Astrocyte (in vitro differentiated cells and primary cell): ENCODE results near the gene UBFD1. TPM values are rescaled to one million over a fixed set of nuclear protein-coding genes. Genes with fewer than 3 reads are reported as not detected.
"Not testable (repeated sequence)": the region's sequence is repeated elsewhere in the genome, so short reads cannot be mapped to it uniquely, and the experiment has no call there.

ENCODE experiments used
- DNase-seq: peaks from one replicate; pipeline ENCODE4 v3.0.0-alpha.2; 2010; ENCODE audit warnings: low read depth
- FAIRE-seq: peaks from 2 replicates; lab custom pipeline; 2011; peaks lifted over from hg19 to GRCh38; lab: Jason Lieb, UNC
- H2AFZ ChIP-seq: 2 replicates; pipeline ENCODE4 v1.6.0; 2012; ENCODE audit warnings: low read depth, low read length, inconsistent platforms
- H3K27ac ChIP-seq: 2 replicates; pipeline ENCODE4 v1.5.1; 2011; ENCODE audit warnings: low read depth, low read length, inconsistent platforms
- H3K27me3 ChIP-seq: 2 replicates; pipeline ENCODE4 v1.6.0; 2011; ENCODE audit warnings: low read length, inconsistent platforms; ENCODE audit not compliant: insufficient read depth
- H3K36me3 ChIP-seq: 2 replicates; pipeline ENCODE4 v1.5.1; 2011; ENCODE audit warnings: low read length, inconsistent platforms; ENCODE audit not compliant: insufficient read depth
- H3K4me1 ChIP-seq: 2 replicates; pipeline ENCODE4 v1.5.1; 2011; ENCODE audit warnings: low read length, inconsistent platforms; ENCODE audit not compliant: insufficient read depth
- H3K4me2 ChIP-seq: 2 replicates; pipeline ENCODE4 v1.6.0; 2012; ENCODE audit warnings: low read length, inconsistent platforms
- H3K4me3 ChIP-seq: 2 replicates; pipeline ENCODE4 v1.5.1; 2011; ENCODE audit warnings: low read depth, mild to moderate bottlenecking, low read length, inconsistent platforms; ENCODE audit not compliant: insufficient read depth
- H3K79me2 ChIP-seq: 2 replicates; pipeline ENCODE4 v1.6.0; 2012; ENCODE audit warnings: mild to moderate bottlenecking, low read length, inconsistent platforms; ENCODE audit not compliant: insufficient read depth
- H3K9ac ChIP-seq: 2 replicates; pipeline ENCODE4 v1.6.0; 2012; ENCODE audit warnings: mild to moderate bottlenecking, low read length, inconsistent platforms
- H3K9me3 ChIP-seq: 2 replicates; pipeline ENCODE4 v1.5.1; 2012; ENCODE audit warnings: low read depth, mild to moderate bottlenecking, low read length, inconsistent platforms; ENCODE audit not compliant: insufficient read depth
- H4K20me1 ChIP-seq: 2 replicates; pipeline ENCODE4 v1.6.0; 2012; ENCODE audit warnings: low read length, inconsistent platforms; ENCODE audit not compliant: insufficient read depth
- H3K27ac Mint-ChIP-seq: one replicate; pipeline ENCODE4 v1.8.0; 2021; ENCODE audit warnings: mild to moderate bottlenecking, mixed read lengths; ENCODE audit not compliant: unreplicated experiment
- H3K27me3 Mint-ChIP-seq: one replicate; pipeline ENCODE4 v1.8.0; 2021; ENCODE audit warnings: low read depth, mixed read lengths; ENCODE audit not compliant: unreplicated experiment
- H3K36me3 Mint-ChIP-seq: one replicate; pipeline ENCODE4 v1.8.0; 2021; ENCODE audit warnings: low read depth, mixed read lengths; ENCODE audit not compliant: unreplicated experiment
- H3K4me1 Mint-ChIP-seq: one replicate; pipeline ENCODE4 v1.8.0; 2021; ENCODE audit warnings: low read depth, mixed read lengths; ENCODE audit not compliant: unreplicated experiment
- H3K4me3 Mint-ChIP-seq: one replicate; pipeline ENCODE4 v1.8.0; 2021; ENCODE audit warnings: mild to moderate bottlenecking, moderate library complexity, mixed read lengths; ENCODE audit not compliant: unreplicated experiment
- H3K9me3 Mint-ChIP-seq: one replicate; pipeline ENCODE4 v1.8.0; 2021; ENCODE audit warnings: mild to moderate bottlenecking, mixed read lengths; ENCODE audit not compliant: unreplicated experiment
- CTCF ChIP-seq: IDR thresholded peaks from 2 replicates; pipeline ENCODE4 v1.5.1; 2011; ENCODE audit warnings: low read depth, mild to moderate bottlenecking, inconsistent platforms, low read length, moderate library complexity; ENCODE audit not compliant: insufficient read depth
- EZH2 ChIP-seq: IDR thresholded peaks from 2 replicates; pipeline ENCODE4 v1.6.1; 2012; ENCODE audit warnings: mild to moderate bottlenecking, low read length, inconsistent platforms; ENCODE audit not compliant: insufficient read depth
- total RNA-seq: library from RNA; stranded (reverse); gene quantifications from 2 replicates; pipeline ENCODE4 v1.2.1, GENCODE V29; 2021

UBFD1 gene
- total RNA-seq, 1 donor from 2014 or later: 146 TPM

- Histone ChIP-seq H3K4me2 (peak overlapping the region; percentile 88), H2AFZ (no peak overlapping the region), H3K79me2 (peaks cover 40% of the 10 kb centered on the region), H3K9me3 (no peaks in the 10 kb centered on the region), H3K4me1 (peaks cover 32% of the 10 kb centered on the region), H3K36me3 (no peaks in the 10 kb centered on the region), H3K9ac (peak overlapping the region; percentile 83), H3K27ac (no peak overlapping the region), H3K4me3 (peak overlapping the region; percentile 69), H4K20me1 (peaks cover 50% of the 10 kb centered on the region), H3K27me3 (no peaks in the 10 kb centered on the region)
- DNase-seq (no peak), FAIRE-seq (no peak)
- Mint-ChIP-seq H3K4me3 (peak overlapping the region; percentile 93), H3K4me1 (peaks cover 31% of the 10 kb centered on the region), H3K27ac (peak overlapping the region; percentile 88), H3K9me3 (peaks cover 3% of the 10 kb centered on the region), H3K27me3 (no peaks in the 10 kb centered on the region), H3K36me3 (peaks cover 9% of the 10 kb centered on the region)
- TF ChIP-seq EZH2 (no peak), CTCF (no peak)
These were observed 48.1 kb upstream of the UBFD1 start for GRCh38 chr16:23509441-23509754.

GRCh38 chr16:23509782-23510163, 47.8 kb upstream of the UBFD1 start:
- H3K9me3 Mint-ChIP-seq: peaks cover 3% of the 10 kb centered on the region
- H3K27ac Mint-ChIP-seq: no peak overlapping the region
- H3K4me1 Mint-ChIP-seq: peaks cover 27% of the 10 kb centered on the region
- H3K4me3 ChIP-seq: peak overlapping the region; percentile 69
- FAIRE-seq: no peak
- no peaks in the 10 kb centered on the region for H3K9me3 ChIP-seq
- peaks cover 11% of the 10 kb centered on the region for H3K36me3 Mint-ChIP-seq
- H3K9ac ChIP-seq: peak overlapping the region; percentile 83
- TF ChIP-seq EZH2: no peak
- TF ChIP-seq CTCF: no peak
- H3K27me3 ChIP-seq: no peaks in the 10 kb centered on the region
- H3K27me3 Mint-ChIP-seq: no peaks in the 10 kb centered on the region
- peak overlapping the region; percentile 88 for H3K4me2 ChIP-seq
- peak overlapping the region; percentile 60 for H3K27ac ChIP-seq
- H3K4me3 Mint-ChIP-seq: peak overlapping the region; percentile 93
- peaks cover 48% of the 10 kb centered on the region for H4K20me1 ChIP-seq
- DNase-seq: peak; percentile 23
- H3K36me3 ChIP-seq: no peaks in the 10 kb centered on the region
- H3K79me2 ChIP-seq: peaks cover 40% of the 10 kb centered on the region
- H3K4me1 ChIP-seq: peaks cover 28% of the 10 kb centered on the region
- H2AFZ ChIP-seq: no peak overlapping the region

- Histone ChIP-seq H3K4me2 (peak within 1 kb of the TSS; percentile 88), H4K20me1 (peaks cover 42% of the 10 kb centered on the region), H3K36me3 (no peaks in the 10 kb centered on the region), H3K27me3 (no peaks in the 10 kb centered on the region), H3K4me1 (peaks cover 23% of the 10 kb centered on the region), H3K27ac (peak within 1 kb of the TSS; percentile 60), H3K9me3 (no peaks in the 10 kb centered on the region), H3K9ac (peak within 1 kb of the TSS; percentile 83), H2AFZ (peak within 1 kb of the TSS; percentile 84), H3K4me3 (peak within 1 kb of the TSS; percentile 69), H3K79me2 (peaks cover 40% of the 10 kb centered on the region)
- peaks cover 9% of the 10 kb centered on the region for H3K36me3 Mint-ChIP-seq
- FAIRE-seq (no peak), DNase-seq (peak; percentile 53)
- H3K27ac Mint-ChIP-seq: peak within 1 kb of the TSS; percentile 88
- no peaks in the 10 kb centered on the region for H3K27me3 Mint-ChIP-seq
- H3K4me1 Mint-ChIP-seq: peaks cover 21% of the 10 kb centered on the region
- H3K9me3 Mint-ChIP-seq: peaks cover 3% of the 10 kb centered on the region
- peak within 1 kb of the TSS; percentile 93 for H3K4me3 Mint-ChIP-seq
- TF ChIP-seq EZH2 (no peak), CTCF (no peak)
These were observed 47.2 kb upstream of the UBFD1 start, which contains the start of gene GGA2 for GRCh38 chr16:23510164-23510914. Gene GGA2, minus strand, starts transcription at chr16:23510494. Its CDS starts 83 bp downstream, at chr16:23510411.

- H3K9ac ChIP-seq: peak overlapping the region; percentile 83
- not testable (repeated sequence) for DNase-seq, H3K9me3 Mint-ChIP-seq, H3K27me3 Mint-ChIP-seq, H3K27ac ChIP-seq, FAIRE-seq, H3K36me3 ChIP-seq, H3K27me3 ChIP-seq, H3K9me3 ChIP-seq, H3K36me3 Mint-ChIP-seq
- H3K27ac Mint-ChIP-seq: peak overlapping the region; percentile 41
- H3K4me1 ChIP-seq: peaks cover 18% of the 10 kb centered on the region
- H2AFZ ChIP-seq: peak overlapping the region; percentile 84
- peaks cover 40% of the 10 kb centered on the region for H3K79me2 ChIP-seq
- peaks cover 17% of the 10 kb centered on the region for H3K4me1 Mint-ChIP-seq
- H4K20me1 ChIP-seq: peaks cover 37% of the 10 kb centered on the region
- peak overlapping the region; percentile 80 for H3K4me3 Mint-ChIP-seq
- peak overlapping the region; percentile 88 for H3K4me2 ChIP-seq
- peak overlapping the region; percentile 69 for H3K4me3 ChIP-seq
These were observed 46.6 kb upstream of the UBFD1 start for GRCh38 chr16:23510915-23511270.
